MM.1S (cell line): ENCODE data around the gene TMEM229B.

Source experiments
- DNase-seq: peaks from one replicate; pipeline ENCODE4 v3.0.0-alpha.2; 2015
- H2AFZ ChIP-seq: fragments of 300-600 bp; sonication (generic); 2 replicates; pipeline ENCODE4 v1.6.0; 2016; ENCODE audit warnings: antibody characterized with exemption, low read length
- H3F3A ChIP-seq: fragments of 300-600 bp; sonication (generic); 2 replicates; pipeline ENCODE4 v1.6.1; 2016; ENCODE audit warnings: mild to moderate bottlenecking, antibody characterized with exemption, low read length, moderate library complexity, mixed read lengths; ENCODE audit not compliant: insufficient read depth
- H3K27ac ChIP-seq: fragments of 300-600 bp; sonication (generic); 2 replicates; pipeline ENCODE4 v1.5.1; 2016; ENCODE audit warnings: mild to moderate bottlenecking, low read length
- H3K27me3 ChIP-seq: fragments of 300-600 bp; sonication (generic); replicated peaks from 2 replicates; pipeline ENCODE4 v1.6.0; 2016; ENCODE audit warnings: low read length; ENCODE audit not compliant: insufficient read depth
- H3K36me3 ChIP-seq: fragments of 300-600 bp; sonication (generic); replicated peaks from 2 replicates; pipeline ENCODE4 v1.6.1; 2016; ENCODE audit warnings: mild to moderate bottlenecking, low read length, mixed read lengths; ENCODE audit not compliant: insufficient read depth
- H3K4me1 ChIP-seq: fragments of 300-600 bp; sonication (generic); 2 replicates; pipeline ENCODE4 v1.6.1; 2016; ENCODE audit warnings: low read length, mixed read lengths
- H3K4me2 ChIP-seq: fragments of 300-600 bp; sonication (generic); 2 replicates; pipeline ENCODE4 v1.6.0; 2016; ENCODE audit warnings: low read depth, low read length
- H3K4me3 ChIP-seq: fragments of 300-600 bp; sonication (generic); 2 replicates; pipeline ENCODE4 v1.5.1; 2016; ENCODE audit warnings: low read length, mixed read lengths
- H3K79me2 ChIP-seq: fragments of 300-600 bp; sonication (generic); 2 replicates; pipeline ENCODE4 v1.6.1; 2016; ENCODE audit warnings: mixed run types, low read length, mixed read lengths
- H3K9ac ChIP-seq: fragments of 300-600 bp; sonication (generic); 2 replicates; pipeline ENCODE4 v1.6.1; 2016; ENCODE audit warnings: low read length, mixed read lengths
- H3K9me2 ChIP-seq: fragments of 300-600 bp; sonication (generic); replicated peaks from 2 replicates; pipeline ENCODE4 v1.6.1; 2016; ENCODE audit warnings: mild to moderate bottlenecking, low read length, mixed read lengths; ENCODE audit not compliant: insufficient read depth
- H3K9me3 ChIP-seq: fragments of 300-600 bp; sonication (generic); replicated peaks from 2 replicates; pipeline ENCODE4 v1.6.1; 2016; ENCODE audit warnings: mild to moderate bottlenecking, low read length, mixed read lengths; ENCODE audit not compliant: insufficient read depth
- H4K20me1 ChIP-seq: fragments of 300-600 bp; sonication (generic); 2 replicates; pipeline ENCODE4 v1.6.1; 2016; ENCODE audit warnings: mild to moderate bottlenecking, low read length, moderate library complexity, mixed read lengths; ENCODE audit not compliant: insufficient read depth
- EZH2 ChIP-seq: fragments of 300-600 bp; sonication (generic); optimal IDR thresholded peaks from 2 replicates; pipeline ENCODE3; 2017; ENCODE audit warnings: low read depth, mild to moderate bottlenecking, antibody characterized with exemption, low read length, mixed read lengths
- EZH2phosphoT487 ChIP-seq: fragments of 300-600 bp; sonication (generic); IDR thresholded peaks from 2 replicates; pipeline ENCODE4 v1.6.1; 2018; ENCODE audit warnings: antibody characterized with exemption, low read length
- TF ChIP-seq, protein P1 (sequence below): fragments of 300-600 bp; sonication (generic); IDR thresholded peaks from 2 replicates; pipeline ENCODE4 v1.5.1; 2016; ENCODE audit warnings: antibody characterized with exemption, low read length, mixed read lengths

TMEM229B gene

DNA sequence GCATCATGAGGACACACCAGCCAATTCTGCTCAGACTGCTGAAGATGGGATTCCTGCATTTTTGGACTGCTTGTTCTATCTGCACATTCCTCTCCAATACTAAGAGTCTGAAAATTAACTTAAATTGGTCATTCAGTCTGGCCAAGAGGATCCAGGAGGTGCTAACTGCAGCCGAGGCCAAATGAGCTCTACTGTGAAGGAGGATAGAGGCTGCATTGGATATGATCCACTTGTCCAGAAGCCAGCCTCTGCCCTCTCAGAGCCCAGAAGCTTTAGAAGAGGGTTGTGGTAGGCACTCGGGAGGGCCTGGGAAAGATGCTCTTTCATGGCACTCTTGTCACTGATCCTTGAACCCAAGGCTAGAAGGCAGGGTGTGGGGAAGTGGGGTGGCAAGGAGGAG, 39.4 kb downstream of the TMEM229B start:
- TF ChIP-seq, protein P1, sequence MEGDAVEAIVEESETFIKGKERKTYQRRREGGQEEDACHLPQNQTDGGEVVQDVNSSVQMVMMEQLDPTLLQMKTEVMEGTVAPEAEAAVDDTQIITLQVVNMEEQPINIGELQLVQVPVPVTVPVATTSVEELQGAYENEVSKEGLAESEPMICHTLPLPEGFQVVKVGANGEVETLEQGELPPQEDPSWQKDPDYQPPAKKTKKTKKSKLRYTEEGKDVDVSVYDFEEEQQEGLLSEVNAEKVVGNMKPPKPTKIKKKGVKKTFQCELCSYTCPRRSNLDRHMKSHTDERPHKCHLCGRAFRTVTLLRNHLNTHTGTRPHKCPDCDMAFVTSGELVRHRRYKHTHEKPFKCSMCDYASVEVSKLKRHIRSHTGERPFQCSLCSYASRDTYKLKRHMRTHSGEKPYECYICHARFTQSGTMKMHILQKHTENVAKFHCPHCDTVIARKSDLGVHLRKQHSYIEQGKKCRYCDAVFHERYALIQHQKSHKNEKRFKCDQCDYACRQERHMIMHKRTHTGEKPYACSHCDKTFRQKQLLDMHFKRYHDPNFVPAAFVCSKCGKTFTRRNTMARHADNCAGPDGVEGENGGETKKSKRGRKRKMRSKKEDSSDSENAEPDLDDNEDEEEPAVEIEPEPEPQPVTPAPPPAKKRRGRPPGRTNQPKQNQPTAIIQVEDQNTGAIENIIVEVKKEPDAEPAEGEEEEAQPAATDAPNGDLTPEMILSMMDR: no peak
- TF ChIP-seq EZH2 (no peak), EZH2phosphoT487 (no peak)
- no peak overlapping the region for H2AFZ ChIP-seq
- no peaks in the 10 kb centered on the region for H3K27me3 ChIP-seq
- no peak overlapping the region for H3K4me3 ChIP-seq
- H3K9me3 ChIP-seq: no peaks in the 10 kb centered on the region
- H3K27ac ChIP-seq: no peak overlapping the region
- no peaks in the 10 kb centered on the region for H3K4me1 ChIP-seq
- DNase-seq: no peak
- H3K36me3 ChIP-seq: no peaks in the 10 kb centered on the region
- H3F3A ChIP-seq: no peaks in the 10 kb centered on the region
- H3K4me2 ChIP-seq: no peak overlapping the region
- H3K79me2 ChIP-seq: no peaks in the 10 kb centered on the region
- no peaks in the 10 kb centered on the region for H3K9me2 ChIP-seq
- no peak overlapping the region for H3K9ac ChIP-seq
- H4K20me1 ChIP-seq: no peaks in the 10 kb centered on the region

DNA sequence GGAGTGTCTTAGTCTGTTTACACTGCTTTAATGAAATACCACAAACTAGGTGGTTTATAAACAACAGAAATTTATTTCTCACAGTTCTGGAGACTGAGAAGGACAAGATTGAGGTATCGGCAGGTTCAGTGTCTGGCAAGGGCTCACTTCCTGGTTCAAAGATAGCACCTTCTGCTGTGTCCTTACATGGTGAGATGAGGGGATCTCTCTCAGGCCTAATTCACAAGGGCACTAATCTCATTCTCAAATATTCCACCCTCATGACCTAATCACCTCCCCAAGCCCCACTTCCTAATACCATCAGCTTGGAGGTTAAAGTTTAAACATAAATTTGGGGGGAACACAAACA, 41.5 kb downstream of the TMEM229B start:
- no peak for DNase-seq
- TF ChIP-seq EZH2phosphoT487 (no peak), EZH2 (no peak)
- TF ChIP-seq, protein P1: no peak
- H4K20me1 ChIP-seq: no peaks in the 10 kb centered on the region
- no peak overlapping the region for H2AFZ ChIP-seq
- no peaks in the 10 kb centered on the region for H3K36me3 ChIP-seq
- H3K9me2 ChIP-seq: no peaks in the 10 kb centered on the region
- H3K27me3 ChIP-seq: no peaks in the 10 kb centered on the region
- peaks cover 11% of the 10 kb centered on the region; the same call in 1 of the 2 replicates for H3K4me1 ChIP-seq
- no peak overlapping the region for H3K4me3 ChIP-seq
- no peaks in the 10 kb centered on the region for H3K9me3 ChIP-seq
- H3K79me2 ChIP-seq: no peaks in the 10 kb centered on the region
- H3F3A ChIP-seq: no peaks in the 10 kb centered on the region
- no peak overlapping the region for H3K4me2 ChIP-seq
- H3K9ac ChIP-seq: no peak overlapping the region
- H3K27ac ChIP-seq: no peak overlapping the region

DNA sequence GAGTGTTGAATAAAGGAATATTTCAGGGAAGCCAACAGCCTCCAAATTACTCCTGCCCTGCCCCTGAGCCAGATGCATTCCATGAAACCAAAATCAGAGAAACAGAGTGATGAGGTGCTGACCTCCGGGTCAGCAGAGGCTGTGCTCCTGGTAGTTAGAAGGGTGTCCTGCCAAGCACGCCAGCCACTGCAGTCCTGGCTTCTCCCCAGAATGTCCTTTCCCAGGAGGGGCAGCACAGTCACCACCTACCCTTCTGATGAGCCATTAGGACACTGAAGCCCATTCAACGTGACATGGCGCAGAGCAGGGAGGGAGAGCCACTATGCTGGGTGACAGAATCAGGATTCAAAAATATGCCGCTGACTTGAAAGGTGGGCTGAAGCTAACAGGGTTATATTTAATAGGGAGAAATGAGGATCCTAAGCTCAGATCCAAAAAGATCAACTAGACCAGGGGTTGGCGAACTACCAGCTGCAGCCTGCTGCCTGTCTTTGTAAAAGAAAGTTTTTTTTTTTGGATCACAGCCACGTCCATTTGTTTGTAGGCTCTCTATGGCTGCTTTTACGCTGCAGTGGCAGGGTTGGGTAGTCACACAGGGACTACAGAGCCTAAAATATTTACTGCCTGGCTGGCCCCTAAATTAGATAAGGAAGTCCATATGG, 42.0 kb downstream of the TMEM229B start:
- no peak for DNase-seq
- Histone ChIP-seq H3K4me2 (no peak overlapping the region), H3K27me3 (no peaks in the 10 kb centered on the region), H3K36me3 (no peaks in the 10 kb centered on the region), H3K4me1 (peaks cover 15% of the 10 kb centered on the region), H3F3A (no peaks in the 10 kb centered on the region; the same call in 1 of the 2 replicates), H3K4me3 (no peak overlapping the region), H3K27ac (no peak overlapping the region), H4K20me1 (no peaks in the 10 kb centered on the region), H3K79me2 (no peaks in the 10 kb centered on the region), H3K9ac (no peak overlapping the region), H3K9me3 (no peaks in the 10 kb centered on the region), H3K9me2 (no peaks in the 10 kb centered on the region), H2AFZ (no peak overlapping the region)
- TF ChIP-seq EZH2 (no peak), EZH2phosphoT487 (no peak)
- TF ChIP-seq, protein P1: no peak
